Upper lobe of left lung (tissue), 6 donors: ENCODE results near the gene TMEM141. TPM values are rescaled to one million over a fixed set of nuclear protein-coding genes. Genes with fewer than 3 reads are reported as not detected.
"Not testable (repeated sequence)": the region's sequence is repeated elsewhere in the genome, so short reads cannot be mapped to it uniquely, and the experiment has no call there.

Source experiments
- ATAC-seq, 2 donors: fragments of 200-7000 bp; cut with Tn5 transposase; one replicate each; pipeline ENCODE4 v1.9.1; 2022; ENCODE audit warnings: mild to moderate bottlenecking in 2 of 2, moderate library complexity in 2 of 2; ENCODE audit not compliant: low FRiP score in 2 of 2
- DNase-seq, 2 donors: peaks; one replicate each; pipeline ENCODE4 v3.0.0-alpha.2; 2019 to 2020
- H3K27ac ChIP-seq, 4 donors: fragments of 200-600 bp; sonication (generic); one replicate each; pipeline ENCODE4 v1.5.1; 2016 to 2019
- H3K27me3 ChIP-seq, 4 donors: fragments of 200-600 bp; sonication (generic); one replicate each; pipeline ENCODE4 v1.5.1; 2017 to 2019
- H3K36me3 ChIP-seq, 4 donors: fragments of 200-600 bp; sonication (generic); one replicate each; pipeline ENCODE4 v1.5.1; 2016 to 2019
- H3K4me1 ChIP-seq, 4 donors: fragments of 200-600 bp; sonication (generic); one replicate each; pipeline ENCODE4 v1.5.1; 2018 to 2019
- H3K4me3 ChIP-seq, 4 donors: fragments of 200-600 bp; sonication (generic); one replicate each; pipeline ENCODE4 v1.5.1; 2017 to 2019; ENCODE audit warnings: mild to moderate bottlenecking in 2 of 4, moderate library complexity in 1 of 4
- H3K9me3 ChIP-seq, 4 donors: fragments of 200-600 bp; sonication (generic); one replicate each; pipeline ENCODE4 v1.5.1; 2018 to 2019
- CTCF ChIP-seq, 6 experiments: fragments of 450-650 bp in 4 of 6; fragments of 200-600 bp in 2 of 6; sonication (generic) in 2 of 6; IDR thresholded peaks; one replicate each; pipeline ENCODE4 v1.5.1; 2016 to 2019; ENCODE audit warnings: antibody characterized with exemption in 6 of 6
- EP300 ChIP-seq, 4 donors: sonication (generic); formaldehyde crosslinking; IDR thresholded peaks; one replicate each; pipeline ENCODE4 v1.5.1; 2017; ENCODE audit warnings: antibody characterized with exemption in 4 of 4, control low read depth in 2 of 4
- POLR2A ChIP-seq, 4 donors: fragments of 450-650 bp; IDR thresholded peaks; one replicate each; pipeline ENCODE4 v1.5.1; 2016 to 2017; ENCODE audit warnings: antibody characterized with exemption in 4 of 4, mild to moderate bottlenecking in 2 of 4
- POLR2AphosphoS5 ChIP-seq, 2 donors: sonication (generic); formaldehyde crosslinking; IDR thresholded peaks; one replicate each; pipeline ENCODE4 v1.5.1; 2017; ENCODE audit warnings: antibody characterized with exemption in 2 of 2
- WGBS, 2 donors: methylation state at CpG; one replicate each; pipeline ENCODE4 v1.1.5; 2017 to 2018; 5-methylcytosine and 5-hydroxymethylcytosine counted together
- total RNA-seq, 6 donors: library from RNA; depleted of rRNA in 4 of 6; stranded (reverse); fragments of >200 nt in 4 of 6; gene quantifications; one replicate each; pipeline versions ENCODE4 v1.1.0 to v1.2.1, GENCODE V29; 2016 to 2021
- donor health status: DM: no; HTN: no; CAD: no; lungs with moderate emphysema.
- donor health status: DM: no; HTN: yes; CAD: no; lungs with severe emphysema.

Gene TMEM141
- total RNA-seq, 6 donors from 2014 or later: 55.5 to 134 (median 80.5) TPM

DNA sequence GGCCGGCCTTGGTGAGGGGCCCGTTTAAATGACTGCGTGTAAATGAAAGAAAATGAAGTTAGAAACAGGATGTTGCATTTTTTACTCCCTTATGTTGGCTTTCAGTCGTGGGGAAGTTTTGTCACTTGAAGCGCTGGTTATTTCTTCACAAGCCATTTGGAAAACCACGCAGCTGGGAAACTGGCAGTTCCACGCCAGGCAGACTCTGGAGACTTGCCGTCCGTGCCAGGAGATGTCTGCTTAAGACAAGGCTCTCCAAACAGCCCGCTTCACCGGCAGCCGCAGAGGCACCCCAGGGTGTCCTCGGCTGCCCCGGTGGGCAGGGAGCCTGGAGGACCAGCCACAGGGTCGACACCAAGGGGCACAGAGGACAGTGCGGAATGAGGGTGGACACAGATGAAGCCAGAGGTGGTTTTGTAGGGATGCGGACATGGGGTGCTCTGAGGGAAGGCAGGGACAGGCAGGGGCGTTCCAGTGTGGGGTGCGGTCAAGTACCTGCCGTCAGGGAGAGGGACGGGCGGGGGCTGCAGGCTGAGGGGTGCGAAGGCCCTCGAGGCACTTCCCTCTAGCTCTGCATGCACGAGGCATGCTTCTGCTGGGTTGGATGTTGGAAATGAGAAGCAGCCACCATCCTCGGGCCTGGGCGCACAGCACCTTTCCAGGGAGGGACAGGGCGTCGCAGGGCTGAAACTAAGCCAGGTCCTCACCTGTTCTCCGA, 40.0 kb downstream of the TMEM141 start:
- H3K36me3 ChIP-seq: peaks cover 3 to 82% (median 65%) of the 10 kb centered on the region in 4 donors
- ATAC-seq (no peak), DNase-seq (peak in 1 of 2 donors; percentile 54)
- no peak overlapping the region for H3K27ac ChIP-seq
- no peaks in the 10 kb centered on the region for H3K9me3 ChIP-seq
- H3K27me3 ChIP-seq: no peaks in the 10 kb centered on the region
- H3K4me3 ChIP-seq: no peak overlapping the region
- WGBS, 2 donors: 88 to 89% methylated on average over 29 to 30 of the region's 30 CpGs
- no peaks in the 10 kb centered on the region for H3K4me1 ChIP-seq
- no peak for TF ChIP-seq EP300 (IDR thresholded peaks at IDR 0.05)

DNA sequence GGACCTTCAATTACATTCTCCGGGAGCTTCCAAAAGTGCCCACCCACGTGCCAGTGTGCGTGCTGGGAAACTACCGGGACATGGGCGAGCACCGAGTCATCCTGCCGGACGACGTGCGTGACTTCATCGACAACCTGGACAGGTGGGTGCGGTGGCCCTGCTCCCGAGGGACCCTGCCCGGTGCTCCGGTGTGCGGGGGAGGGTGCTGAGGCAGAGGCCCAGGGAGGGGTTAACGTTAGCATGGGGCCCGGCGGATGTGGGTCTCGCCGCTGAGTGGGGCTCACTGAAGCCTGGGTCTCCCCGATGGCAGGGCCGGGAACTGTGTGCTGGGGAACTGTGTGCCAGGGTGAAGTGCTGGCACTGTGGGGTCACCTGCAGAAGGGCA, 40.6 kb downstream of the TMEM141 start:
- Histone ChIP-seq H3K27me3 (no peaks in the 10 kb centered on the region), H3K4me1 (no peaks in the 10 kb centered on the region), H3K9me3 (no peaks in the 10 kb centered on the region), H3K36me3 (peaks cover under 1 to 82% (median 63%) of the 10 kb centered on the region in 4 donors), H3K4me3 (no peak overlapping the region), H3K27ac (no peak overlapping the region)
- DNase-seq (peak in 1 of 2 donors; percentile 65), ATAC-seq (no peak)
- no peak for TF ChIP-seq POLR2AphosphoS5 (IDR thresholded peaks at IDR 0.05)
- no peak for TF ChIP-seq POLR2A (IDR thresholded peaks at IDR 0.05)
- no peak for TF ChIP-seq EP300 (IDR thresholded peaks at IDR 0.05)
- TF ChIP-seq CTCF (IDR thresholded peaks at IDR 0.05): no peak
- 92 to 94% methylated on average over 15 to 23 of the region's 23 CpGs for whole genome bisulfite sequencing, 2 donors

GRCh38 chr9:136832581-136832980, 41.4 kb downstream of the TMEM141 start:
- Histone ChIP-seq H3K9me3 (no peaks in the 10 kb centered on the region), H3K36me3 (peaks cover 0 to 82% (median 58%) of the 10 kb centered on the region in 4 donors), H3K27ac (no peak overlapping the region), H3K4me3 (no peak overlapping the region), H3K4me1 (no peaks in the 10 kb centered on the region), H3K27me3 (no peaks in the 10 kb centered on the region)
- no peak for ATAC-seq
- no peak for TF ChIP-seq EP300 (IDR thresholded peaks at IDR 0.05)
- TF ChIP-seq POLR2A (IDR thresholded peaks at IDR 0.05): no peak
- no peak for TF ChIP-seq POLR2AphosphoS5 (IDR thresholded peaks at IDR 0.05)
- TF ChIP-seq CTCF (IDR thresholded peaks at IDR 0.05): no peak
- no peak for DNase-seq
- 90 to 93% methylated on average over 8 to 9 of the region's 9 CpGs for WGBS, 2 donors

GRCh38 chr9:136833381-136834048, 42.4 kb downstream of the TMEM141 start:
- not testable (repeated sequence) for H3K27ac ChIP-seq, H3K27me3 ChIP-seq, H3K9me3 ChIP-seq, H3K4me1 ChIP-seq, ATAC-seq, H3K4me3 ChIP-seq
- 89 to 92% methylated on average over 7 to 15 of the region's 16 CpGs for WGBS, 2 donors
- peak in 1 of 2 donors; percentile 43 for DNase-seq
- peaks cover 0 to 82% (median 56%) of the 10 kb centered on the region in 4 donors for H3K36me3 ChIP-seq

GRCh38 chr9:136835162-136835931, 44.2 kb downstream of the TMEM141 start:
- Histone ChIP-seq H3K27me3 (no peaks in the 10 kb centered on the region), H3K4me3 (no peak overlapping the region), H3K36me3 (peaks cover 0 to 82% (median 54%) of the 10 kb centered on the region in 4 donors), H3K4me1 (no peaks in the 10 kb centered on the region), H3K9me3 (no peaks in the 10 kb centered on the region), H3K27ac (no peak overlapping the region)
- DNase-seq (peak in 1 of 2 donors; percentile 75), ATAC-seq (no peak)
- no peak for TF ChIP-seq POLR2AphosphoS5 (IDR thresholded peaks at IDR 0.05)
- TF ChIP-seq POLR2A (IDR thresholded peaks at IDR 0.05): no peak
- no peak for TF ChIP-seq EP300 (IDR thresholded peaks at IDR 0.05)
- no peak for TF ChIP-seq CTCF (IDR thresholded peaks at IDR 0.05)
- 94 to 95% methylated on average over 24 to 36 of the region's 36 CpGs for WGBS, 2 donors
